A549 (cell line): ENCODE data around the gene GRHL3. TPM values are rescaled to one million over a fixed set of nuclear protein-coding genes. Genes with fewer than 3 reads are reported as not detected.
"Not testable (repeated sequence)": the region's sequence is repeated elsewhere in the genome, so short reads cannot be mapped to it uniquely, and the experiment has no call there.

ENCODE experiments used
- ATAC-seq, 2 experiments: fragments of 200-7000 bp in 1 of 2; fragments of >200 bp in 1 of 2; cut with Nextera tagmentation in 1 of 2; cut with Tn5 transposase in 1 of 2; 3 replicates each; pipeline versions ENCODE4 v1.8.0 to v1.9.1; 2018 to 2020; ENCODE audit warnings: mild to moderate bottlenecking in 1 of 2, moderate library complexity in 1 of 2
- CTCF ChIA-PET: fragments of 300-600 bp; sonication (Branson Sonifier 250); formaldehyde crosslinking; extraction: SDS; loops from one replicate; lab custom pipeline; 2021; ENCODE audit warnings: antibody characterized with exemption, inconsistent platforms; lab: Yijun Ruan, JAX
- POLR2A ChIA-PET: fragments of 350-600 bp; formaldehyde crosslinking; extraction: SDS; loops from one replicate; lab custom pipeline; 2021; ENCODE audit warnings: antibody characterized with exemption, inconsistent platforms; lab: Yijun Ruan, JAX
- DNase-seq, 2 experiments: peaks; one replicate each; pipeline versions ENCODE4 v3.0.0 to v3.0.0-alpha.2; 2011 to 2016; ENCODE audit warnings: low read depth in 1 of 2, low spot score in 1 of 2
- FAIRE-seq: peaks from 2 replicates; lab custom pipeline; 2011; peaks lifted over from hg19 to GRCh38; lab: Jason Lieb, UNC
- H3K27ac ChIP-seq, 2 experiments: fragments of >200 bp; sonication (Bioruptor Twin); formaldehyde crosslinking; 3 replicates each; pipeline ENCODE4 v1.5.1; 2016 to 2017
- H3K4me1 ChIP-seq: fragments of >200 bp; sonication (Bioruptor Twin); formaldehyde crosslinking; 3 replicates; pipeline ENCODE4 v1.6.1; 2016
- H3K4me2 ChIP-seq: fragments of >200 bp; sonication (Bioruptor Twin); formaldehyde crosslinking; 3 replicates; pipeline ENCODE4 v1.6.1; 2016
- H3K4me3 ChIP-seq: fragments of >200 bp; sonication (Bioruptor Twin); formaldehyde crosslinking; 3 replicates; pipeline ENCODE4 v1.5.1; 2016
- H3K9me3 ChIP-seq: fragments of >200 bp; sonication (Bioruptor Twin); formaldehyde crosslinking; 3 replicates; pipeline ENCODE4 v1.6.1; 2016
- CBX2 ChIP-seq: fragments of 200-600 bp; sonication (generic); IDR thresholded peaks from 2 replicates; pipeline ENCODE4 v1.6.1; 2016; ENCODE audit warnings: low read depth, mild to moderate bottlenecking, borderline replicate concordance
- CEBPB ChIP-seq, 2 experiments: fragments of >200 bp in 1 of 2; sonication (Bioruptor Twin) in 1 of 2; formaldehyde crosslinking in 1 of 2; IDR thresholded peaks; 2 replicates each; pipeline ENCODE4 v1.6.1; 2012 to 2016
- CHD2 ChIP-seq: fragments of 150-350 bp; IDR thresholded peaks from 2 replicates; pipeline ENCODE4 v1.6.1; 2014; ENCODE audit warnings: low read length; ENCODE audit not compliant: partially characterized antibody
- EHF ChIP-seq: fragments of 250-450 bp; sonication (Bioruptor Pico); IDR thresholded peaks from 2 replicates; pipeline ENCODE4 v1.5.0; 2020; ENCODE audit warnings: mild to moderate bottlenecking
- EHMT2 ChIP-seq: fragments of 200-600 bp; sonication (generic); IDR thresholded peaks from 2 replicates; pipeline ENCODE4 v1.6.1; 2016; ENCODE audit warnings: antibody characterized with exemption, low read depth, mild to moderate bottlenecking, moderate library complexity
- EP300 ChIP-seq, 2 experiments: fragments of >200 bp; sonication (Bioruptor Twin); formaldehyde crosslinking; IDR thresholded peaks; 2 replicates in 1 of 2; 3 replicates in 1 of 2; pipeline ENCODE4 v1.6.1; 2016 to 2017
- HOXB5 ChIP-seq: fragments of 250-450 bp; sonication (Bioruptor Pico); IDR thresholded peaks from 2 replicates; pipeline ENCODE4 v1.5.0; 2020; ENCODE audit warnings: mild to moderate bottlenecking, moderate library complexity
- NFE2L2 ChIP-seq: fragments of 150-350 bp; conservative IDR thresholded peaks from 2 replicates; pipeline ENCODE4 v1.6.1; 2014; ENCODE audit warnings: low read length
- NPAS2 ChIP-seq: fragments of 250-450 bp; sonication (Bioruptor Pico); IDR thresholded peaks from 2 replicates; pipeline ENCODE4 v1.8.0; 2022; ENCODE audit warnings: mild to moderate bottlenecking, moderate library complexity, borderline replicate concordance
- POLR2AphosphoS2 ChIP-seq: conservative IDR thresholded peaks from 2 replicates; pipeline ENCODE4 v1.6.1; 2012; ENCODE audit warnings: low read length, improper control_type of control experiment, inconsistent platforms
- RFX5 ChIP-seq: fragments of 450-650 bp; IDR thresholded peaks from 2 replicates; pipeline ENCODE4 v1.7.1; 2014; ENCODE audit warnings: antibody characterized with exemption, mild to moderate bottlenecking, moderate library complexity
- SMC3 ChIP-seq: fragments of >200 bp; sonication (Bioruptor Twin); formaldehyde crosslinking; IDR thresholded peaks from 3 replicates; pipeline ENCODE4 v1.6.1; 2018; ENCODE audit warnings: inconsistent platforms
- TP53 ChIP-seq: fragments of 250-450 bp; sonication (Bioruptor Pico); IDR thresholded peaks from 2 replicates; pipeline ENCODE4 v1.5.0; 2021; ENCODE audit warnings: mild to moderate bottlenecking, moderate library complexity
- ZFP36 ChIP-seq: fragments of 450-650 bp; IDR thresholded peaks from 2 replicates; pipeline ENCODE4 v1.6.1; 2014; ENCODE audit warnings: borderline replicate concordance; ENCODE audit not compliant: partially characterized antibody
- WGBS: methylation state at CpG from one replicate; pipeline ENCODE4 v1.1.6; 2017; ENCODE audit errors: missing lambda C conversion rate; 5-methylcytosine and 5-hydroxymethylcytosine counted together
- polyA plus RNA-seq, 4 experiments: library from polyadenylated mRNA; depleted of rRNA in 3 of 4; stranded (reverse); fragments of >200 nt; fragmentation: RNase III in 1 of 4; extraction: RNeasy Plus Mini Kit Qiagen cat#74134 plus additional on column Dnase treatment in 1 of 4; gene quantifications; 2 replicates in 3 of 4; 3 replicates in 1 of 4; pipeline ENCODE4 v1.2.3, GENCODE V29; 2011 to 2017
- TF ChIP-seq, protein P1 (sequence below): IDR thresholded peaks from 2 replicates; pipeline ENCODE4 v1.6.1; 2012
- TF ChIP-seq, protein P2 (sequence below): fragments of >200 bp; sonication (Bioruptor Twin); formaldehyde crosslinking; IDR thresholded peaks from 3 replicates; pipeline ENCODE4 v1.6.1; 2016
- TF ChIP-seq, protein P3 (sequence below): fragments of 200-600 bp; sonication (generic); IDR thresholded peaks from 2 replicates; pipeline ENCODE4 v1.6.1; 2016; ENCODE audit warnings: antibody characterized with exemption, mild to moderate bottlenecking, moderate library complexity
- TF ChIP-seq, protein P4 (sequence below): IDR thresholded peaks from 2 replicates; pipeline ENCODE4 v1.6.1; 2012
- TF ChIP-seq, protein P5 (sequence below): fragments of 250-450 bp; sonication (Bioruptor Pico); IDR thresholded peaks from 2 replicates; pipeline ENCODE4 v1.5.0; 2020; ENCODE audit warnings: low read depth, mild to moderate bottlenecking, moderate library complexity
- TF ChIP-seq, protein P6 (sequence below): fragments of 450-650 bp; IDR thresholded peaks from 2 replicates; pipeline ENCODE4 v1.6.1; 2014; ENCODE audit warnings: antibody characterized with exemption
- TF ChIP-seq, protein P7 (sequence below): fragments of 150-350 bp; IDR thresholded peaks from 2 replicates; pipeline ENCODE4 v1.6.1; 2014; ENCODE audit warnings: low read depth, mild to moderate bottlenecking, low read length

The GRHL3 gene
- polyA plus RNA-seq, 2 of the 4 experiments (the other 2 are of a cell fraction) = 0.58 to 1.6 TPM

DNA sequence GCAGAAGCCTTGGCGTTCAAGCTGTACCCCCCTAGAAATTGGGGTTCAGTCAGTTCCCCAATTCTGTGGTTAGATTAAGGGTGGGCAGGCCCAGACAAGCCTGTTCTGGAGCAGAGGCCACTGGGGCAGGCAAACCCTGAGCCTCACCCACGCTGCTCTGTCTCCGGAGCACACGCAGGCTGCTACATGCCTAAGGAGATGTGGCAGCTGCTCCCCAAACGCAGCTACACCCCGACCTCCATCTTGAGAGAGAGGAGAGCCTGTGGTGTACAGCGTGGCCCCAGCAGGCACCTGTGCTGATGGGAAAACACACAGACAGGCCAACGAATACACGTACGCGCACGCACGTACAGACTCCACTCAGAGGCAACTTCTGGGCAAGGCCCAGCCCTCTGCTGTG, 33.9 kb upstream of the GRHL3 start:
- FAIRE-seq (no peak), ATAC-seq (no peak), DNase-seq (no peak)
- Histone ChIP-seq H3K9me3 (peaks cover 4% of the 10 kb centered on the region; the same call in 2 of the 3 replicates), H3K4me1 (peaks cover 47% of the 10 kb centered on the region), H3K4me2 (no peak overlapping the region), H3K27ac (peak overlapping the region; percentile 62 to 86), H3K4me3 (no peak overlapping the region)
- CTCF ChIA-PET = interaction anchor here (0.8 to 1.8 kb wide), 5 partner anchors 13 to 106 kb away, joined by 3 to 16 read pairs (median 5); no protein-coding TSS in a partner anchor
- 92% methylated on average over 12 of the region's 13 CpGs for WGBS
- TF ChIP-seq TP53 (CRISPR knock-in tag) = no peak
- TF ChIP-seq, protein P1, sequence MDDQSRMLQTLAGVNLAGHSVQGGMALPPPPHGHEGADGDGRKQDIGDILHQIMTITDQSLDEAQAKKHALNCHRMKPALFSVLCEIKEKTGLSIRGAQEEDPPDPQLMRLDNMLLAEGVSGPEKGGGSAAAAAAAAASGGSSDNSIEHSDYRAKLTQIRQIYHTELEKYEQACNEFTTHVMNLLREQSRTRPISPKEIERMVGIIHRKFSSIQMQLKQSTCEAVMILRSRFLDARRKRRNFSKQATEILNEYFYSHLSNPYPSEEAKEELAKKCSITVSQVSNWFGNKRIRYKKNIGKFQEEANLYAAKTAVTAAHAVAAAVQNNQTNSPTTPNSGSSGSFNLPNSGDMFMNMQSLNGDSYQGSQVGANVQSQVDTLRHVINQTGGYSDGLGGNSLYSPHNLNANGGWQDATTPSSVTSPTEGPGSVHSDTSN = no peak
- no peak for TF ChIP-seq CHD2
- TF ChIP-seq CBX2 = no peak
- TF ChIP-seq, protein P2, sequence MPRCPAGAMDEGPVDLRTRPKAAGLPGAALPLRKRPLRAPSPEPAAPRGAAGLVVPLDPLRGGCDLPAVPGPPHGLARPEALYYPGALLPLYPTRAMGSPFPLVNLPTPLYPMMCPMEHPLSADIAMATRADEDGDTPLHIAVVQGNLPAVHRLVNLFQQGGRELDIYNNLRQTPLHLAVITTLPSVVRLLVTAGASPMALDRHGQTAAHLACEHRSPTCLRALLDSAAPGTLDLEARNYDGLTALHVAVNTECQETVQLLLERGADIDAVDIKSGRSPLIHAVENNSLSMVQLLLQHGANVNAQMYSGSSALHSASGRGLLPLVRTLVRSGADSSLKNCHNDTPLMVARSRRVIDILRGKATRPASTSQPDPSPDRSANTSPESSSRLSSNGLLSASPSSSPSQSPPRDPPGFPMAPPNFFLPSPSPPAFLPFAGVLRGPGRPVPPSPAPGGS = no peak
- no peak for TF ChIP-seq ZFP36
- no peak for TF ChIP-seq RFX5
- no peak for TF ChIP-seq CEBPB (IDR thresholded peaks at IDR 0.05)
- TF ChIP-seq, protein P3, sequence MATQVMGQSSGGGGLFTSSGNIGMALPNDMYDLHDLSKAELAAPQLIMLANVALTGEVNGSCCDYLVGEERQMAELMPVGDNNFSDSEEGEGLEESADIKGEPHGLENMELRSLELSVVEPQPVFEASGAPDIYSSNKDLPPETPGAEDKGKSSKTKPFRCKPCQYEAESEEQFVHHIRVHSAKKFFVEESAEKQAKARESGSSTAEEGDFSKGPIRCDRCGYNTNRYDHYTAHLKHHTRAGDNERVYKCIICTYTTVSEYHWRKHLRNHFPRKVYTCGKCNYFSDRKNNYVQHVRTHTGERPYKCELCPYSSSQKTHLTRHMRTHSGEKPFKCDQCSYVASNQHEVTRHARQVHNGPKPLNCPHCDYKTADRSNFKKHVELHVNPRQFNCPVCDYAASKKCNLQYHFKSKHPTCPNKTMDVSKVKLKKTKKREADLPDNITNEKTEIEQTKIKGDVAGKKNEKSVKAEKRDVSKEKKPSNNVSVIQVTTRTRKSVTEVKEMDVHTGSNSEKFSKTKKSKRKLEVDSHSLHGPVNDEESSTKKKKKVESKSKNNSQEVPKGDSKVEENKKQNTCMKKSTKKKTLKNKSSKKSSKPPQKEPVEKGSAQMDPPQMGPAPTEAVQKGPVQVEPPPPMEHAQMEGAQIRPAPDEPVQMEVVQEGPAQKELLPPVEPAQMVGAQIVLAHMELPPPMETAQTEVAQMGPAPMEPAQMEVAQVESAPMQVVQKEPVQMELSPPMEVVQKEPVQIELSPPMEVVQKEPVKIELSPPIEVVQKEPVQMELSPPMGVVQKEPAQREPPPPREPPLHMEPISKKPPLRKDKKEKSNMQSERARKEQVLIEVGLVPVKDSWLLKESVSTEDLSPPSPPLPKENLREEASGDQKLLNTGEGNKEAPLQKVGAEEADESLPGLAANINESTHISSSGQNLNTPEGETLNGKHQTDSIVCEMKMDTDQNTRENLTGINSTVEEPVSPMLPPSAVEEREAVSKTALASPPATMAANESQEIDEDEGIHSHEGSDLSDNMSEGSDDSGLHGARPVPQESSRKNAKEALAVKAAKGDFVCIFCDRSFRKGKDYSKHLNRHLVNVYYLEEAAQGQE = no peak
- no peak for TF ChIP-seq NPAS2 (CRISPR knock-in tag)
- TF ChIP-seq, protein P4, sequence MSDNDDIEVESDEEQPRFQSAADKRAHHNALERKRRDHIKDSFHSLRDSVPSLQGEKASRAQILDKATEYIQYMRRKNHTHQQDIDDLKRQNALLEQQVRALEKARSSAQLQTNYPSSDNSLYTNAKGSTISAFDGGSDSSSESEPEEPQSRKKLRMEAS = no peak
- TF ChIP-seq, protein P5, sequence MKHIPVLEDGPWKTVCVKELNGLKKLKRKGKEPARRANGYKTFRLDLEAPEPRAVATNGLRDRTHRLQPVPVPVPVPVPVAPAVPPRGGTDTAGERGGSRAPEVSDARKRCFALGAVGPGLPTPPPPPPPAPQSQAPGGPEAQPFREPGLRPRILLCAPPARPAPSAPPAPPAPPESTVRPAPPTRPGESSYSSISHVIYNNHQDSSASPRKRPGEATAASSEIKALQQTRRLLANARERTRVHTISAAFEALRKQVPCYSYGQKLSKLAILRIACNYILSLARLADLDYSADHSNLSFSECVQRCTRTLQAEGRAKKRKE = no peak
- TF ChIP-seq, protein P6, sequence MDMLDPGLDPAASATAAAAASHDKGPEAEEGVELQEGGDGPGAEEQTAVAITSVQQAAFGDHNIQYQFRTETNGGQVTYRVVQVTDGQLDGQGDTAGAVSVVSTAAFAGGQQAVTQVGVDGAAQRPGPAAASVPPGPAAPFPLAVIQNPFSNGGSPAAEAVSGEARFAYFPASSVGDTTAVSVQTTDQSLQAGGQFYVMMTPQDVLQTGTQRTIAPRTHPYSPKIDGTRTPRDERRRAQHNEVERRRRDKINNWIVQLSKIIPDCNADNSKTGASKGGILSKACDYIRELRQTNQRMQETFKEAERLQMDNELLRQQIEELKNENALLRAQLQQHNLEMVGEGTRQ = no peak
- no peak for TF ChIP-seq HOXB5 (CRISPR knock-in tag)
- no peak for TF ChIP-seq EP300 (IDR thresholded peaks at IDR 0.05)
- no peak for TF ChIP-seq SMC3
- POLR2A ChIA-PET = no interaction called here

DNA sequence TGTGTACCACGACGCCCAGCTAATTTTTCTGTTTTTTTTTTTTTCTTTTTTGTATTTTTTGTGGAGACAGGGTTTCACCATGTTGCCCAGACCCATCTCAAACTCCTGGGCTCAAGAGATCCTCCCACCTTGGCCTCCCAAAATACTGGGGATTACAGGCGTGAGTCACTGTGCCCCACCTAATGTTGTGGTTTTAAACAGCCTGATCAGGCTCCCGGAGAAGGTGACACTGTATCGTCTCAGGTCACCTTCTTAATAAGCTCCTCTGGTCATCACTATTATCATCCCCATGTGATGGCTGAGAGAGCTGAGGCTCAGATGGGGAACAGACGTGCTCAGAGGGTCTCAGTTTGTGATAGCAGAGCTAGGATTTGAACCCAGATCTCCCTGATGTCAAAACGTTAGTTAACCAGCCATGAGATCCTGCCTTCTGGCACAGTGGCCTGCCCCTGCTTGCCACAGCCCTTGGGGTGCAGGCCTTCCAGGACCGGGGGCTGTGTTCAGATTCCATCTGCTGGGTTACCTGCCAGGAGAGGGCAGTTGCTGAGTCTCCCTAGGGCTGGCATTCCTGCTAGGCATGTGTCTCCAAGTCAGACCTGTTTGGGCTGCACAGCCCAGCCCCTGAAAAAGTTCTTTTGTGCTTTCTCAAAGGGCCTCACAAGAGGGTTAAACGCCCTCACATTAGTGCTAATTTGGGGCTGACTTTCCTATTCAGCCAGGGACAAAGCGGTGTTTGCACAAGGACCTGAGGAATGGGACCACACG, 32.7 kb upstream of the GRHL3 start:
- CTCF ChIA-PET = interaction anchor here (1.0 to 1.8 kb wide), 4 partner anchors 17 to 105 kb away, joined by 4 to 16 read pairs (median 7); no protein-coding TSS in a partner anchor
- Histone ChIP-seq H3K9me3 (no peaks in the 10 kb centered on the region; the same call in 1 of the 3 replicates), H3K4me2 (no peak overlapping the region), H3K27ac (peak overlapping the region; percentile 62 to 86)
- FAIRE-seq (no peak), DNase-seq (no peak), ATAC-seq (no peak)
- POLR2A ChIA-PET = no interaction called here
- no peak for TF ChIP-seq POLR2AphosphoS2
- TF ChIP-seq, protein P7, sequence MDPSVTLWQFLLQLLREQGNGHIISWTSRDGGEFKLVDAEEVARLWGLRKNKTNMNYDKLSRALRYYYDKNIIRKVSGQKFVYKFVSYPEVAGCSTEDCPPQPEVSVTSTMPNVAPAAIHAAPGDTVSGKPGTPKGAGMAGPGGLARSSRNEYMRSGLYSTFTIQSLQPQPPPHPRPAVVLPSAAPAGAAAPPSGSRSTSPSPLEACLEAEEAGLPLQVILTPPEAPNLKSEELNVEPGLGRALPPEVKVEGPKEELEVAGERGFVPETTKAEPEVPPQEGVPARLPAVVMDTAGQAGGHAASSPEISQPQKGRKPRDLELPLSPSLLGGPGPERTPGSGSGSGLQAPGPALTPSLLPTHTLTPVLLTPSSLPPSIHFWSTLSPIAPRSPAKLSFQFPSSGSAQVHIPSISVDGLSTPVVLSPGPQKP = no peak
- TF ChIP-seq NFE2L2 = no peak
- no peak for TF ChIP-seq CEBPB (IDR thresholded peaks at IDR 0.05)
- no peak for TF ChIP-seq EHF (CRISPR knock-in tag)
- TF ChIP-seq, protein P4 = no peak
- no peak for TF ChIP-seq EHMT2
- TF ChIP-seq, all 56 proteins: peak for 0
- WGBS = 69% methylated on average over 8 of the region's 11 CpGs
- Histone ChIP-seq H3K4me3 (no peak overlapping the region), H3K4me1 (peaks cover 59% of the 10 kb centered on the region)

DNA sequence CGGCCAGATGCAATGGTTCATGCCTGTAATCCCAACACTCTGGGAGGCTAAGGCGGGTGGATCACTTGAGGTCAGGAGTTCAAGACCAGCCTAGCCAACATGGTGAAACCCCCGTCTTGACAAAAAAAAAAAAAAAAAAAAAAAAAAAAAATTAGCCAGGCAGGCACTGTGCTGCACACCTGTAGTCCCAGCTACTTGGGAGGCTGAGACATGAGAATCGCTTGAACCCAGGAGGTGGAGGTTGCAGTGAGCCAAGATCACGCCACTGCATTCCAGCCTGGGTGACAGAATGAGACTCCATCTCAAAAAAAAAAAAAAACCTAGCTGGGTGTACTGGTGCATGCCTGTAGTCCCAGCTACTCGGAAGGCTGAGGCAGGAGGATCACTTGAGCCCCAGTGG, 31.4 kb upstream of the GRHL3 start:
- Histone ChIP-seq H3K27ac (peak overlapping the region in 1 of 2 experiments; percentile 86; a peak in 3 of 6 replicates), H3K4me1 (peaks cover 62% of the 10 kb centered on the region)
- WGBS = 88% methylated on average over 6 of the region's 6 CpGs
- POLR2A ChIA-PET, FAIRE-seq, DNase-seq, H3K4me2 ChIP-seq, H3K9me3 ChIP-seq, H3K4me3 ChIP-seq, ATAC-seq: not testable (repeated sequence)
- CTCF ChIA-PET = interaction anchor here (1.0 to 7.8 kb wide), 2 partner anchors 86 to 89 kb away, joined by 3 to 52 read pairs; no protein-coding TSS in a partner anchor
